ENCODE data around the gene CD3E.

CD3E gene

GRCh38 chr11:118304568-118305248 is at the start of gene CD3E:
CD3E (plus strand) TSS chr11:118304730; CDS start chr11:118304953, 223 bp downstream.
- DNase-seq (ENCODE audit: low read depth), result no peak

- DNase-seq (ENCODE audit: low read depth), result no peak
Observed at GRCh38 chr11:118258410-118258809, 46.1 kb upstream of the CD3E start.

- DNase-seq (ENCODE audit: low read depth), result no peak
Observed at GRCh38 chr11:118259138-118259537, 45.4 kb upstream of the CD3E start.

GRCh38 chr11:118260353-118260752 is 44.2 kb upstream of the CD3E start:
- no peak for DNase-seq (ENCODE audit: low read depth)

- DNase-seq (ENCODE audit: low read depth), result no peak
Observed at GRCh38 chr11:118263112-118263511, 41.4 kb upstream of the CD3E start.

GRCh38 chr11:118263695-118264568 is 40.6 kb upstream of the CD3E start, which contains the start of gene MPZL2:
MPZL2 (minus strand) TSS chr11:118264297; CDS start chr11:118264153, 144 bp downstream.
- no peak for DNase-seq (ENCODE audit: low read depth)

- DNase-seq (ENCODE audit: low read depth), result no peak
Observed at GRCh38 chr11:118264569-118265465, 39.7 kb upstream of the CD3E start.

GRCh38 chr11:118265954-118266353 is 38.6 kb upstream of the CD3E start:
- no peak for DNase-seq (ENCODE audit: low read depth)

- no peak for DNase-seq (ENCODE audit: low read depth)
Observed at GRCh38 chr11:118267486-118267885, 37.0 kb upstream of the CD3E start.

- no peak for DNase-seq (ENCODE audit: low read depth)
Observed at GRCh38 chr11:118272001-118272400, 32.5 kb upstream of the CD3E start.

GRCh38 chr11:118274186-118274585 is 30.3 kb upstream of the CD3E start:
- no peak for DNase-seq (ENCODE audit: low read depth)

GRCh38 chr11:118275176-118275575 is 29.4 kb upstream of the CD3E start:
- no peak for DNase-seq (ENCODE audit: low read depth)

- no peak for DNase-seq (ENCODE audit: low read depth)
Observed at GRCh38 chr11:118276422-118276821, 28.1 kb upstream of the CD3E start.

- DNase-seq (ENCODE audit: low read depth), result no peak
Observed at GRCh38 chr11:118277312-118277711, 27.2 kb upstream of the CD3E start.

GRCh38 chr11:118281284-118281683 is 23.2 kb upstream of the CD3E start:
- DNase-seq (ENCODE audit: low read depth), result no peak

- DNase-seq (ENCODE audit: low read depth), result no peak
Observed at GRCh38 chr11:118282606-118283005, 21.9 kb upstream of the CD3E start.

GRCh38 chr11:118283037-118283636 is 21.4 kb upstream of the CD3E start:
- no peak for DNase-seq (ENCODE audit: low read depth)

- DNase-seq (ENCODE audit: low read depth), result peak; percentile 68
Observed at GRCh38 chr11:118283756-118284350, 20.7 kb upstream of the CD3E start.

- no peak for DNase-seq (ENCODE audit: low read depth)
Observed at GRCh38 chr11:118286545-118286944, 18.0 kb upstream of the CD3E start.

- no peak for DNase-seq (ENCODE audit: low read depth)
Observed at GRCh38 chr11:118287006-118287405, 17.5 kb upstream of the CD3E start.

GRCh38 chr11:118289401-118289800 is 15.1 kb upstream of the CD3E start:
- DNase-seq (ENCODE audit: low read depth), result no peak

All from CMK (cell line).